NT2/D1 (cell line): ENCODE results near the gene GCKR.
"Not testable (repeated sequence)": the region's sequence is repeated elsewhere in the genome, so short reads cannot be mapped to it uniquely, and the experiment has no call there.

Experiments
- DNase-seq: peaks from one replicate; pipeline ENCODE4 v3.0.0-alpha.2; 2011; ENCODE audit warnings: low read depth, low spot score
- H3K27me3 ChIP-seq: 2 replicates; pipeline ENCODE4 v1.6.0; 2011; ENCODE audit warnings: mild to moderate bottlenecking; ENCODE audit not compliant: insufficient read length, insufficient read depth
- H3K36me3 ChIP-seq: 2 replicates; pipeline ENCODE4 v1.6.1; 2011; ENCODE audit warnings: mild to moderate bottlenecking, low read length, mixed read lengths; ENCODE audit not compliant: insufficient read depth, insufficient read length
- H3K4me1 ChIP-seq: 2 replicates; pipeline ENCODE4 v1.5.1; 2011; ENCODE audit not compliant: insufficient read depth, insufficient read length
- H3K4me3 ChIP-seq: 2 replicates; pipeline ENCODE4 v1.5.1; 2011; ENCODE audit warnings: low read depth; ENCODE audit not compliant: insufficient read length
- H3K9ac ChIP-seq: 2 replicates; pipeline ENCODE4 v1.6.0; 2011; ENCODE audit warnings: low read depth; ENCODE audit not compliant: insufficient read length
- H3K9me3 ChIP-seq: 2 replicates; pipeline ENCODE4 v1.5.1; 2011; ENCODE audit warnings: mild to moderate bottlenecking, low read length; ENCODE audit not compliant: insufficient read depth
- SUZ12 ChIP-seq: IDR thresholded peaks from 2 replicates; pipeline ENCODE4 v1.6.1; 2011; ENCODE audit not compliant: insufficient read length, insufficient read depth; ENCODE audit errors: extremely low read depth
- YY1 ChIP-seq: IDR thresholded peaks from 2 replicates; pipeline ENCODE4 v1.6.1; 2011; ENCODE audit not compliant: insufficient read length, insufficient read depth
- ZNF274 ChIP-seq: IDR thresholded peaks from 2 replicates; pipeline ENCODE4 v1.6.1; 2011; ENCODE audit warnings: mild to moderate bottlenecking, low read depth, low read length

GCKR gene

DNA sequence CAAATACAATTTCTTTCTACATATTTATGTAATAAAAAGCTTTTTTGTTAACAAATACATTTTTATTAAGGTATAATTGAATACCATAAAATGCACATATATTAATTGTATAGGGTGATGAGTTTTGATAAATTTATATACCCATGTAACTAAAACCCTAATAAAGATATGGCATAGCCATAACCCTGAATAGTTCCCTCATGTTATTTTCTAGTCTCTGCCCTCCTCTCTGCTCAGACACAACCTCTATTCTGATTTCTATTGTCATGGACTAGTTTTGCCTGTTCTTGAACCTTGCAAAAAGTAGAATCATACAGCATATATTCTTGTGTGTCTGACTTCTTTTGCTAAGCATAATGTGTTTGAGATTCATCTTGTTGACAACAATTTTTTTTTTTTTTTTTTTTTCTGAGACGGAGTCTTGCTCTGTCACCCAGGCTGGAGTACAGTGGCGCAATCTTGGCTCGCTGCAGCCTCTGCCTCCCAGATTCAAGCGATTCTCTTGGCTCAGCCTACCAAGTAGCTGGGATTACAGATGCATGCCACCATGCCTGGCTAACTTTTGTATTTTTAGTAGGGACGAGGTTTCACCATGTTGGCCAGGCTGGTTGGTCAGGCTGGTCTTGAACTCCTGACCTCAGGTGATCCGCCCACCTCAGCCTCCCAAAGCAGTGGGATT, 47.6 kb downstream of the GCKR start:
- Histone ChIP-seq H3K9me3 (peaks cover 11% of the 10 kb centered on the region; the same call in 1 of the 2 replicates), H3K4me1 (no peaks in the 10 kb centered on the region), H3K27me3 (no peaks in the 10 kb centered on the region), H3K36me3 (no peaks in the 10 kb centered on the region), H3K9ac (no peak overlapping the region), H3K4me3 (no peak overlapping the region)
- TF ChIP-seq SUZ12 (no peak), ZNF274 (no peak), YY1 (no peak)
- no peak for DNase-seq

DNA sequence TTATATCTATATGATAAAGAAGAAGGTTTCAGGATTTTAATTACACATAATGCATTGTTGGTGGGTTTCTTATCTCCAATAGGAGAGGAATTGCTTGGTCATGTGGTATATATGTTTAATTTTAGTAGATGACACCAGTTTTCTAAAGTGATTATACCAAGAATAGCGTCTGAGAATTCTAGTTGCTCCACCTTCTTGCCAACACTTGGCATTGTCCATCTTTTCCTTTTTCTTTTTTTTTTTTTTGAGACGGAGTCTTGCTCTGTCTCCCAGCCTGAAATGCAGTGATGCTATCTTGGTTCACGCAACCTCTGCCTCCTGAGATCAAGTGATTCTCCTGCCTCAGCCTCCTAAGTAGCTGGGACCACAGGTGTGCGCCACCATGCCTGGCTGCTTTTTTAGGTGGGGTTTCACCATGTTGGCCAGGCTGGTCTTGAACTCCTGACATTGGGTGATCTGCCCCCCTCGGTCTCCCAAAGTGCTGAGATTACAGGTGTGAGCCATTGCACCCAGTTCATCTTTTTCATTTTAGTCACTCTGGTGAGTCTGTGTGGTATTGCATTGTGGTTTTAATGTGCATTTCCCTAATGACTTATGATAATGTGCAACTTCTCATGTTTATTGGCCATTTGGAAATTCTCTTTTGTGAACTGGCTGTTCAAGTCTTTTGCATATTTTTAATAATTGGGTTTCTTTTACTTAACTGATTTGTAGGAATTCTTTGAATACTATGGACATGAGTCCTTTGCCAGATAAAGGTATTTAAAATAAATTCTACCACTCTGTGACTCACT, 48.9 kb downstream of the GCKR start:
- DNase-seq: no peak
- H3K36me3 ChIP-seq: no peaks in the 10 kb centered on the region
- H3K9me3 ChIP-seq: peaks cover 11% of the 10 kb centered on the region; the same call in 1 of the 2 replicates
- no peak overlapping the region for H3K9ac ChIP-seq
- TF ChIP-seq ZNF274 (no peak), YY1 (no peak), SUZ12 (no peak)
- H3K4me3 ChIP-seq: no peak overlapping the region
- no peaks in the 10 kb centered on the region for H3K27me3 ChIP-seq
- H3K4me1 ChIP-seq: no peaks in the 10 kb centered on the region

- no peaks in the 10 kb centered on the region for H3K4me1 ChIP-seq
- H3K36me3 ChIP-seq: no peaks in the 10 kb centered on the region
- TF ChIP-seq YY1: no peak
- no peak for TF ChIP-seq ZNF274
- no peak for TF ChIP-seq SUZ12
- H3K27me3 ChIP-seq: no peaks in the 10 kb centered on the region
- H3K9me3 ChIP-seq: peaks cover 11% of the 10 kb centered on the region; the same call in 1 of the 2 replicates
- DNase-seq: no peak
- no peak overlapping the region for H3K4me3 ChIP-seq
- no peak overlapping the region for H3K9ac ChIP-seq
Observed at GRCh38 chr2:27549303-27549702, 52.7 kb downstream of the GCKR start.

DNA sequence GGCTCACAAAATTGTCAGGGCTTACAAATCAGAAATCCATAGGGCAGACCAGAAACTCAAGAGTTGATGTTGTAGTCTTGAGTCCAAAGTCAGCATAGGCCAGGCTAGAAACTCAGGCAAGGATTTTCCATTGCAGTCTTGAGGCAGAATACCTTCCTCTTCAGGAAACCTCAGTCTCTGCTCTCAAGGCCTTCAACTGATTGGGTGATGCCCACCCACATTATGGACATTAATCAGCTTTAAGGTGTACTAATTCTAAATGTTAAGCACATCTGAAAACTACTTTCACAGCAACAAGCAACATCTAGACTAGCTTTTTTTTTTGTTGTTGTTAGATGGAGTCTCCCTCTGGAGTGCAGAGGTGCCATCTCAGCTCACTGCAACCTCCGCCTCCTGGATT, 54.9 kb downstream of the GCKR start:
- H3K36me3 ChIP-seq: no peaks in the 10 kb centered on the region
- no peak overlapping the region for H3K9ac ChIP-seq
- H3K9me3 ChIP-seq: no peaks in the 10 kb centered on the region
- H3K27me3 ChIP-seq: no peaks in the 10 kb centered on the region
- no peak overlapping the region for H3K4me3 ChIP-seq
- H3K4me1 ChIP-seq: no peaks in the 10 kb centered on the region
- DNase-seq: no peak
- TF ChIP-seq YY1 (no peak), ZNF274 (no peak), SUZ12 (no peak)

GRCh38 chr2:27552941-27553340, 56.3 kb downstream of the GCKR start:
- Histone ChIP-seq H3K9me3 (no peaks in the 10 kb centered on the region), H3K4me1 (no peaks in the 10 kb centered on the region), H3K9ac (no peak overlapping the region), H3K27me3 (no peaks in the 10 kb centered on the region), H3K4me3 (no peak overlapping the region), H3K36me3 (no peaks in the 10 kb centered on the region)
- TF ChIP-seq ZNF274 (no peak), YY1 (no peak), SUZ12 (no peak)
- DNase-seq: no peak

DNA sequence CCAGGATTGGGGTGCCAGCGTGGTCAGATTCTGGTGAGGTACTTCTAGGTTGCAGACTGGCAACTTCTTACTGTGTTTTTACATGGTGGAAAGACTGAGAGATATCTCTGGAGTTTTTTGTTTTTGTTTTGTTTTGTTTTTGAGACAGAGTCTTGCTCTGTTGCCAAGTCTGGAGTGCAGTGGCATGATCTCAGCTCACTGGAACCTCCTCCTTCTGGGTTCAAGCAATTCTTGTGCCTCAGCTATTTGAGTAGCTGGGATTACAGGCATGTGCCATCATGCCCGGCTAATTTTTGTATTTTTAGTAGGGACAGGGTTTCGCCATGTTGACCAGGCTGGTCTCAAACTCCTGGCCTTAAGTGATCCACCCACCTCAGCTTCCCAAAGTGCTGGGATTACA, 57.8 kb downstream of the GCKR start:
- not testable (repeated sequence) for H3K27me3 ChIP-seq, H3K9ac ChIP-seq, H3K4me3 ChIP-seq, H3K9me3 ChIP-seq, H3K36me3 ChIP-seq, DNase-seq, H3K4me1 ChIP-seq

DNA sequence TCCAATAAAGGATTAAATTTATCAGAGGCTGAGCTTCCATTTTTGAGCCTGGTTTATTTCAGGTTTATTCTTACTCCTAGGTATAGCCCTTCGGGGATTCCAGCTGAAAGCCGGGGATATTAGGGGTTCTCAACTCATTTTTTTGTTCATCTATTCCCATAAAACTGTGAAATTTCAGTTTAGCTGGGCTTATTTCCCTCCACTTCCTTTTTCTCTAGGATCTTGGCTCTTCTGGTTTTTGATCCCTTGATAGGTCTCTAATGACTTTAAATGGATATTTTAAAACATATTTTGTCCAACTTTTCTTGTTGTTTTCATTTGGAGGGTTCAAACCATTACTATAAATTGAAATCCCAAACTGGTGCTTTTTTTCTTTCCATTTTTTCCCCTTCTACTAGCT, 62.6 kb downstream of the GCKR start:
- Histone ChIP-seq H3K4me1 (no peaks in the 10 kb centered on the region), H3K9me3 (no peaks in the 10 kb centered on the region), H3K36me3 (no peaks in the 10 kb centered on the region), H3K4me3 (no peak overlapping the region), H3K27me3 (no peaks in the 10 kb centered on the region), H3K9ac (no peak overlapping the region)
- TF ChIP-seq YY1: no peak
- no peak for TF ChIP-seq ZNF274
- TF ChIP-seq SUZ12: no peak
- DNase-seq: no peak
